Lower lobe of right lung (tissue), 2 donors: ENCODE data around the gene CSF3R. TPM values are rescaled to one million over a fixed set of nuclear protein-coding genes. Genes with fewer than 3 reads are reported as not detected.
A peak's percentile ranks its signal among the peaks of the same experiment; 100 is the strongest.

Experiments used
- ATAC-seq, 2 donors: fragments of 200-7000 bp; cut with Tn5 transposase; one replicate each; pipeline ENCODE4 v1.9.1; 2020 to 2022; ENCODE audit warnings: mild to moderate bottlenecking in 2 of 2, moderate library complexity in 2 of 2
- DNase-seq: peaks from one replicate; pipeline ENCODE4 v3.0.0-alpha.2; 2020
- H3K27ac ChIP-seq: fragments of 200-600 bp; one replicate; pipeline ENCODE4 v1.8.0; 2022
- H3K27me3 ChIP-seq: fragments of 200-600 bp; one replicate; pipeline ENCODE4 v1.8.0; 2022; ENCODE audit warnings: low read depth
- H3K36me3 ChIP-seq: fragments of 200-600 bp; one replicate; pipeline ENCODE4 v1.8.0; 2022; ENCODE audit warnings: mild to moderate bottlenecking
- H3K4me1 ChIP-seq: fragments of 200-600 bp; one replicate; pipeline ENCODE4 v1.8.0; 2022
- H3K4me3 ChIP-seq: fragments of 200-600 bp; one replicate; pipeline ENCODE4 v1.8.0; 2022; ENCODE audit warnings: mild to moderate bottlenecking
- H3K9me3 ChIP-seq: fragments of 200-600 bp; one replicate; pipeline ENCODE4 v1.8.0; 2022
- intact Hi-C: fragments of 100-400 bp; cut with DNase I; formaldehyde crosslinking; loops from one replicate; pipeline ENCODE4 v1.11.0; 2022
- total RNA-seq: library from RNA; stranded (reverse); fragmentation: NEBNext Ultra II Directional; extraction: Animal tissue kit (Norgen Biotek cat#: 25700); gene quantifications from one replicate; pipeline ENCODE4 v1.2.1, GENCODE V29; 2021
- TF ChIP-seq, protein P1 (sequence below): fragments of 200-600 bp; IDR thresholded peaks from one replicate; pipeline ENCODE4 v1.8.0; 2022; ENCODE audit warnings: antibody characterized with exemption, mild to moderate bottlenecking
- donor health status: DM: no; HTN: yes; CAD: no; lungs with severe emphysema.

The CSF3R gene
- total RNA-seq, 1 donor from 2014 or later = 214 TPM

DNA sequence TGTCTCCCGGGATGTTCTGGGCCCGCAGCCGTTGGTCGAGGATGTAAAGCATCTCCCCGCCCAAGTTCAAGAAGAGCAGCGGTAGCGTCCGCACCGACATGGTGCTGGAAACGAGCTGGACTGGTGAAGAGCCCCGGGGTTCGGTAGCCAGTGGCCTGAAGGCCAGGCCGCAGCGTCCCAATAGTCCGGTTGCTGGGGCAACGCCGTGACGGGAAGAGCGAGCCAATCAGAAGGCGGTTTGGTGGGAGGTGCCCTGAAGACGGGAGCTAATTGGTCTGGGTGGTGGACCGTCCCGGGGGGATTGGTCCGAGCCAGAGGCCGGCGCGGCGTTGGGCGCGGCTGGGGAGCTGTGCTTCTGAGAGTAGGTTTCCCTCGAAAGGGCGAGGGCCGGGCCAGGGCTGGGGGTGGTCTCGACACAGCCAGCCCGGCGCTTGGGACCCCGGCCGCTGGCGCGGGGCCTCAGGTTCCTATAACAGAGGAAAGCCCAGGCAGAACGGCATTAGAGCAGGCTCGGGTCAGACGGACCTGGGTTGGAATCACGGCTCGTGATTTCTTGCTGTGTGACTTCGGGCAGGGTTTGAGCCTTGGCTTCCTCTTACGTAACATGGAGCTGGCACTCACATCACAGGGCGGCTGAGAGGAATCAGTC lies 32.3 kb downstream of the CSF3R start, which contains the start of gene OSCP1:
Gene OSCP1 (minus strand): TSS at position 182 of the 649 bp plus-strand sequence. CDS start 82 bp downstream, at position 100.
- H3K27me3 ChIP-seq = no peaks in the 10 kb centered on the region

DNA sequence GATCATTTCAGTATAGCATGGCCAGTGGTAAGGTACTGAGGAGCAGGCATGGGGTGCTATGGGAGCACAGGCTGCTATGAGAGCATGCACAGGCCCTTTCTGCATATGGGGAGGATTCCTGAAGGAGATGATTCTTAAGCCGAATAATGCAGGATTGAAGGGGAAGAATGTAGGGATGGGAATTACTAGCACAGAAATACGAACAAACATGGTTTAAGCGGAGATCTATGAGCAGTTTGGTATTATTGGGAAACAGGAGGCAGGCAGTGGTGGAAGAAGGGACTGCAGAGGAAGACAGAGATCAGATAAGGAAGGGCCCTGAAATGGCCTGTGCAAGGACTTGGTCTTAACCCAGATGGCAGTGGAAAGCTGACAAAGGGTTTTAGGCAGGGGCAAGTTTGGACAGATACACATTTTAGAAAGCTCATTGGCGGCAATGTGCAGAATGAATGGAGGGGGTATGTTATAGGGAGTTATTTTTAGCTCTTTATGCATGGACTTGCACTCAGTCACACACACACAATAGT lies 34.1 kb downstream of the CSF3R start:
- Histone ChIP-seq H3K4me1 (peaks cover 15% of the 10 kb centered on the region), H3K27ac (no peak overlapping the region), H3K9me3 (no peaks in the 10 kb centered on the region), H3K4me3 (no peak overlapping the region), H3K27me3 (no peaks in the 10 kb centered on the region), H3K36me3 (no peaks in the 10 kb centered on the region)
- DNase-seq (no peak), ATAC-seq (no peak)
- TF ChIP-seq, protein P1, sequence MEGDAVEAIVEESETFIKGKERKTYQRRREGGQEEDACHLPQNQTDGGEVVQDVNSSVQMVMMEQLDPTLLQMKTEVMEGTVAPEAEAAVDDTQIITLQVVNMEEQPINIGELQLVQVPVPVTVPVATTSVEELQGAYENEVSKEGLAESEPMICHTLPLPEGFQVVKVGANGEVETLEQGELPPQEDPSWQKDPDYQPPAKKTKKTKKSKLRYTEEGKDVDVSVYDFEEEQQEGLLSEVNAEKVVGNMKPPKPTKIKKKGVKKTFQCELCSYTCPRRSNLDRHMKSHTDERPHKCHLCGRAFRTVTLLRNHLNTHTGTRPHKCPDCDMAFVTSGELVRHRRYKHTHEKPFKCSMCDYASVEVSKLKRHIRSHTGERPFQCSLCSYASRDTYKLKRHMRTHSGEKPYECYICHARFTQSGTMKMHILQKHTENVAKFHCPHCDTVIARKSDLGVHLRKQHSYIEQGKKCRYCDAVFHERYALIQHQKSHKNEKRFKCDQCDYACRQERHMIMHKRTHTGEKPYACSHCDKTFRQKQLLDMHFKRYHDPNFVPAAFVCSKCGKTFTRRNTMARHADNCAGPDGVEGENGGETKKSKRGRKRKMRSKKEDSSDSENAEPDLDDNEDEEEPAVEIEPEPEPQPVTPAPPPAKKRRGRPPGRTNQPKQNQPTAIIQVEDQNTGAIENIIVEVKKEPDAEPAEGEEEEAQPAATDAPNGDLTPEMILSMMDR = no peak
- intact Hi-C loops = no loop called here

More for the DNA sequence above, 32.3 kb downstream of the CSF3R start, which contains the start of gene OSCP1:
- Histone ChIP-seq H3K36me3 (peaks cover 12% of the 10 kb centered on the region), H3K27ac (peak within 1 kb of the TSS; percentile 98), H3K9me3 (no peaks in the 10 kb centered on the region), H3K4me3 (peak within 1 kb of the TSS; percentile 69), H3K4me1 (peaks cover 15% of the 10 kb centered on the region)
- DNase-seq = peak; percentile 96
- peak; percentile 99 for ATAC-seq
- intact Hi-C loops = no loop called here
- TF ChIP-seq, protein P1 = no peak

DNA sequence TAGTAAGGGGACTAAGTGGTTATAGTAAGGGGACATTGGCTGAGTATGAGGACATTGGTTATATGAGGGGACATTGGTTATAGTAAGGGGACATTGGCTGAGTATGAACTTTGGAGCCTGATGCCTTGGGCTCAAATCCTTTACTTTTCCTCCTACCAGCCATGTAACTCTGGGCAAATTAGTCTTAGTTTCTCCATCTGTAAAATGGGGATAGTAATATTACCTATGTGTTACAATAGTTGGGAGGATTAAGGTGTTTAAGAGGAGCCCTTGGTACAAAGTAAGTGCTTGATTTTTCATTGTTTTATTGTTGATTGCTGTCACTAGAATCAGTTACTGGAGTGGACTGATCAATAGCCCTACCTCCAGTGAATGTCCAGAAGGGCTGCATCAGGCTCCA lies 35.3 kb downstream of the CSF3R start:
- Histone ChIP-seq H3K4me1 (peaks cover 15% of the 10 kb centered on the region), H3K27me3 (no peaks in the 10 kb centered on the region)

DNA sequence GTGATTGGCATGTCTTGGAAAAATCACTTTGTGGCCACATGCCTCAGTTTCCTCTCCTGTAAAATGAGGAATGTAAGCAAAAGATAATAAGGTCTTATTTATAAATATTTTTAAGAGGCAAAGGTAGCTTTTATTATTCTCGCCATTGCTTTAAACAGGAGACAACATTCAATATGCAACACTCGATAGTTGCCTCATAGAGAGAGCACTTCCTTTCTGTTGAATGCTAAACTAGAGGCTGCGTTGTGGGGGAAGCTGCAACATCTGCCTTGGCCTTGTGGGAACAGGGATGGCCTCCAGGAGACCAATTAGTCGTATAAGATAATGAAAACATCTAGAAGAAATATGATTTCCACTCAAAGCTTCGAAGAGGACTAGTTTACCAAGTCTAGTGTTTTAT lies 36.0 kb downstream of the CSF3R start:
- Histone ChIP-seq H3K4me3 (no peak overlapping the region), H3K4me1 (peaks cover 15% of the 10 kb centered on the region), H3K27me3 (no peaks in the 10 kb centered on the region), H3K36me3 (no peaks in the 10 kb centered on the region), H3K27ac (no peak overlapping the region), H3K9me3 (no peaks in the 10 kb centered on the region)
- no peak for ATAC-seq
- TF ChIP-seq, protein P1 = no peak
- intact Hi-C loops = no loop called here
- no peak for DNase-seq

More for the DNA sequence above, 35.3 kb downstream of the CSF3R start:
- DNase-seq = no peak
- H3K9me3 ChIP-seq = no peaks in the 10 kb centered on the region
- ATAC-seq = no peak
- H3K4me3 ChIP-seq = no peak overlapping the region
- TF ChIP-seq, protein P1 = no peak
- H3K27ac ChIP-seq = no peak overlapping the region
- H3K36me3 ChIP-seq = no peaks in the 10 kb centered on the region
- intact Hi-C loops = no loop called here

DNA sequence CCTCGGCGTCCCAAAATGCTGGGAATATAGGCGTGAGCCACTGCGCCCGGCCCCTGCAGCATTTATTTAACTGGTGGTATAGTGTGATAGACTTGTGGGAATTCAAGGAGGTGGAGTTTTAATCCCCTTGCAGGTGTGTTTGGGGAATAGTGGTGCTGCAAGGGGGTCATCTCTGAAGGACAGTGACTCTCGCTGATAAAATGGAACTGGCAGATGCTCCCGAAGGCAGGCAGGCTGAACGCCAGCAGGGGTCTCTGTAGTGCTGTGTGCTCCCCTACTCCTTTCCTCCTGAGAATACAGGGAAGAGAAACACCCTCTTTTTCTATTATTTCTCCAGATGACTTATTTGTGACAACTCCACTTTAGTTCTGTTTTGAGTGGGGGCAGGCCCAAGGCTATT lies 36.4 kb downstream of the CSF3R start:
- Histone ChIP-seq H3K36me3 (no peaks in the 10 kb centered on the region), H3K4me3 (no peak overlapping the region), H3K9me3 (no peaks in the 10 kb centered on the region), H3K4me1 (peaks cover 15% of the 10 kb centered on the region), H3K27me3 (no peaks in the 10 kb centered on the region), H3K27ac (no peak overlapping the region)
- DNase-seq = no peak
- intact Hi-C loops = no loop called here
- TF ChIP-seq, protein P1 = peak; percentile 27
- ATAC-seq = no peak
